ENCODE data around the gene NDE1.
A peak's percentile ranks its signal among the peaks of the same experiment; 100 is the strongest.

- TF ChIP-seq CTCF (IDR thresholded peaks at IDR 0.05; ENCODE audit: low read length) (peak; percentile 46; the same call in 1 of the 2 replicates), EZH2 (IDR thresholded peaks at IDR 0.05; ENCODE audit: borderline replicate concordance, low read length) (no peak)
Observed at GRCh38 chr16:15643048-15643945, 6.7 kb upstream of the NDE1 start, which contains the start of gene MARF1.
